ENCODE measurements around the gene KRT81.

- no peak for TF ChIP-seq CTCF (conservative IDR thresholded peaks at IDR 0.05; ENCODE audit: low read depth, low read length)
- TF ChIP-seq POLR2A (IDR thresholded peaks at IDR 0.05; ENCODE audit: low read depth, low read length), result no peak
- no peak for TF ChIP-seq RAD21 (IDR thresholded peaks at IDR 0.05; ENCODE audit: low read length)
Measured at GRCh38 chr12:52285172-52285745, 6.1 kb downstream of the KRT81 start.

Measured in IMR-90 (cell line).